SU-DHL-6 (cell line): ENCODE results near the gene TAAR5.

Experiments
- H2AFZ ChIP-seq: fragments of 200-600 bp; sonication (generic); 2 replicates; pipeline ENCODE4 v1.6.1; 2014; ENCODE audit warnings: low read depth, mild to moderate bottlenecking, moderate library complexity, mixed read lengths, antibody characterized with exemption, low read length; ENCODE audit not compliant: severe bottlenecking
- H3F3A ChIP-seq: fragments of 200-600 bp; shearing (Covaris generic); 2 replicates; pipeline ENCODE4 v1.6.0; 2016; ENCODE audit warnings: antibody characterized with exemption, mild to moderate bottlenecking; ENCODE audit not compliant: insufficient read depth
- H3K27ac ChIP-seq: fragments of 200-600 bp; sonication (generic); 2 replicates; pipeline ENCODE4 v1.5.1; 2016; ENCODE audit warnings: low read depth, mild to moderate bottlenecking, low read length, moderate library complexity, mixed read lengths
- H3K27me3 ChIP-seq: fragments of 200-600 bp; sonication (generic), shearing (Covaris generic); 2 replicates; pipeline ENCODE4 v1.6.0; 2014; ENCODE audit warnings: mild to moderate bottlenecking, low read length
- H3K36me3 ChIP-seq: fragments of 200-600 bp; sonication (generic); 2 replicates; pipeline ENCODE4 v1.6.1; 2014; ENCODE audit warnings: mild to moderate bottlenecking, low read length, mixed read lengths
- H3K4me2 ChIP-seq: fragments of 300-600, 200-600 bp; shearing (Covaris generic), sonication (generic); 2 replicates; pipeline ENCODE4 v1.6.0; 2014; ENCODE audit warnings: low read length, low read depth, mild to moderate bottlenecking; ENCODE audit not compliant: poor library complexity, severe bottlenecking
- H3K4me3 ChIP-seq: fragments of 200-600 bp; sonication (generic); 2 replicates; pipeline ENCODE4 v1.5.1; 2014; ENCODE audit warnings: antibody characterized with exemption, low read length, mild to moderate bottlenecking, mixed read lengths; ENCODE audit not compliant: insufficient read depth, poor library complexity, severe bottlenecking
- H3K79me2 ChIP-seq: fragments of 200-600 bp; sonication (generic); 2 replicates; pipeline ENCODE4 v1.6.1; 2014; ENCODE audit warnings: mild to moderate bottlenecking, low read length, moderate library complexity; ENCODE audit not compliant: insufficient read depth
- H3K9ac ChIP-seq: fragments of 200-600 bp; sonication (generic); 2 replicates; pipeline ENCODE4 v1.7.0; 2014; ENCODE audit warnings: mild to moderate bottlenecking, low read length
- H3K9me2 ChIP-seq: fragments of 200-600 bp; sonication (generic); replicated peaks from 2 replicates; pipeline ENCODE4 v1.6.1; 2014; ENCODE audit warnings: low read length; ENCODE audit not compliant: insufficient read depth
- H3K9me3 ChIP-seq: fragments of 200-600 bp; sonication (generic); 2 replicates; pipeline ENCODE4 v1.6.1; 2014; ENCODE audit warnings: low read length, mixed read lengths; ENCODE audit not compliant: insufficient read depth
- H4K20me1 ChIP-seq: fragments of 200-600 bp; sonication (generic); 2 replicates; pipeline ENCODE4 v1.6.1; 2014; ENCODE audit warnings: low read depth, mild to moderate bottlenecking, antibody characterized with exemption, low read length, moderate library complexity, mixed read lengths
- CTCF ChIP-seq: fragments of 200-600 bp; sonication (generic); IDR thresholded peaks from one replicate; pipeline ENCODE4 v1.5.1; 2017; ENCODE audit warnings: antibody characterized with exemption, mild to moderate bottlenecking, low read length, moderate library complexity; ENCODE audit not compliant: insufficient read depth, poor library complexity, severe bottlenecking
- EZH2phosphoT487 ChIP-seq: fragments of 200-600 bp; sonication (generic), shearing (Covaris generic); conservative IDR thresholded peaks from 2 replicates; pipeline ENCODE4 v1.6.1; 2018; ENCODE audit warnings: mild to moderate bottlenecking, antibody characterized with exemption, low read length, moderate library complexity, mixed read lengths

TAAR5 gene

GRCh38 chr6:132633362-132633761 lies 43.8 kb upstream of the TAAR5 start:
- no peaks in the 10 kb centered on the region for H3F3A ChIP-seq
- H3K36me3 ChIP-seq = no peaks in the 10 kb centered on the region
- no peak overlapping the region for H3K27ac ChIP-seq
- H3K4me3 ChIP-seq = no peak overlapping the region
- no peak overlapping the region for H3K4me2 ChIP-seq
- H3K9ac ChIP-seq = no peak overlapping the region
- no peaks in the 10 kb centered on the region for H3K27me3 ChIP-seq
- no peak overlapping the region for H2AFZ ChIP-seq
- no peaks in the 10 kb centered on the region for H3K9me2 ChIP-seq
- H3K9me3 ChIP-seq = no peaks in the 10 kb centered on the region
- no peaks in the 10 kb centered on the region for H3K79me2 ChIP-seq
- no peaks in the 10 kb centered on the region for H4K20me1 ChIP-seq
- no peak for TF ChIP-seq CTCF
- no peak for TF ChIP-seq EZH2phosphoT487

- Histone ChIP-seq H3K36me3 (no peaks in the 10 kb centered on the region), H3K9me2 (no peaks in the 10 kb centered on the region), H3K9ac (no peak within 1 kb of the TSS), H3K4me3 (no peak within 1 kb of the TSS), H4K20me1 (no peaks in the 10 kb centered on the region), H3K27ac (no peak within 1 kb of the TSS), H3K4me2 (no peak within 1 kb of the TSS), H3F3A (no peaks in the 10 kb centered on the region), H3K27me3 (no peaks in the 10 kb centered on the region), H2AFZ (no peak within 1 kb of the TSS), H3K9me3 (no peaks in the 10 kb centered on the region), H3K79me2 (no peaks in the 10 kb centered on the region)
- TF ChIP-seq CTCF (no peak), EZH2phosphoT487 (no peak)
Measured at GRCh38 chr6:132624175-132624574, 34.6 kb upstream of the TAAR5 start, which contains the start of gene TAAR2. Gene TAAR2 (minus strand): TSS chr6:132624275. CDS start chr6:132624275, 0 bp downstream.

GRCh38 chr6:132623106-132623845 lies 33.7 kb upstream of the TAAR5 start:
- no peak overlapping the region for H3K4me3 ChIP-seq
- no peaks in the 10 kb centered on the region for H3K9me3 ChIP-seq
- no peaks in the 10 kb centered on the region for H4K20me1 ChIP-seq
- no peaks in the 10 kb centered on the region for H3K27me3 ChIP-seq
- no peak overlapping the region for H3K9ac ChIP-seq
- H3K9me2 ChIP-seq = no peaks in the 10 kb centered on the region
- no peak for TF ChIP-seq EZH2phosphoT487
- H3K27ac ChIP-seq = no peak overlapping the region
- H3F3A ChIP-seq = no peaks in the 10 kb centered on the region
- H2AFZ ChIP-seq = no peak overlapping the region
- H3K36me3 ChIP-seq = no peaks in the 10 kb centered on the region
- no peak overlapping the region for H3K4me2 ChIP-seq
- H3K79me2 ChIP-seq = no peaks in the 10 kb centered on the region

- H4K20me1 ChIP-seq = no peaks in the 10 kb centered on the region
- no peaks in the 10 kb centered on the region for H3K36me3 ChIP-seq
- H2AFZ ChIP-seq = no peak overlapping the region
- no peak overlapping the region for H3K27ac ChIP-seq
- no peaks in the 10 kb centered on the region for H3K9me3 ChIP-seq
- H3F3A ChIP-seq = no peaks in the 10 kb centered on the region
- H3K9me2 ChIP-seq = no peaks in the 10 kb centered on the region
- no peak overlapping the region for H3K4me2 ChIP-seq
- no peaks in the 10 kb centered on the region for H3K79me2 ChIP-seq
- no peak overlapping the region for H3K9ac ChIP-seq
- H3K27me3 ChIP-seq = no peaks in the 10 kb centered on the region
- TF ChIP-seq EZH2phosphoT487 (no peak), CTCF (no peak)
- no peak overlapping the region for H3K4me3 ChIP-seq
Measured at GRCh38 chr6:132616677-132617076, 27.1 kb upstream of the TAAR5 start.
